NB4 (cell line): ENCODE data around the gene IQSEC3.

ENCODE experiments used
- CTCF ChIP-seq: IDR thresholded peaks from one replicate; pipeline ENCODE4 v1.5.1; 2012; ENCODE audit warnings: low read depth, low read length
- MAX ChIP-seq: IDR thresholded peaks from 2 replicates; pipeline ENCODE4 v1.6.1; 2011; ENCODE audit warnings: low read depth, low read length
- MYC ChIP-seq: IDR thresholded peaks from 2 replicates; pipeline ENCODE4 v1.6.1; 2011; ENCODE audit warnings: low read depth, low read length
- POLR2A ChIP-seq: IDR thresholded peaks from 2 replicates; pipeline ENCODE4 v1.6.1; 2011; ENCODE audit warnings: mild to moderate bottlenecking; ENCODE audit not compliant: insufficient read length; ENCODE audit errors: extremely low read depth

- TF ChIP-seq CTCF, result no peak
- no peak for TF ChIP-seq MAX
- no peak for TF ChIP-seq MYC
- TF ChIP-seq POLR2A, result no peak
Measured at GRCh38 chr12:58832-59231, 7.7 kb upstream of the IQSEC3 start.
